ENCODE measurements around the gene P2RY14.

The P2RY14 gene

GRCh38 chr3:151299006-151299405, 20.7 kb upstream of the P2RY14 start:
- DNase-seq: no peak

- no peak for DNase-seq
Observed at GRCh38 chr3:151297429-151297828, 19.1 kb upstream of the P2RY14 start.

- DNase-seq: no peak
Observed at GRCh38 chr3:151296226-151296625, 17.9 kb upstream of the P2RY14 start.

GRCh38 chr3:151293127-151293526, 14.8 kb upstream of the P2RY14 start:
- DNase-seq: no peak

- DNase-seq: no peak
Observed at GRCh38 chr3:151290673-151291072, 12.3 kb upstream of the P2RY14 start.

GRCh38 chr3:151289445-151289844, 11.1 kb upstream of the P2RY14 start:
- no peak for DNase-seq

GRCh38 chr3:151285940-151286339, 7.6 kb upstream of the P2RY14 start:
- DNase-seq: no peak

- DNase-seq: no peak
Observed at GRCh38 chr3:151283907-151284461, 5.6 kb upstream of the P2RY14 start.

- DNase-seq: no peak
Observed at GRCh38 chr3:151283387-151283786, 5.0 kb upstream of the P2RY14 start.

GRCh38 chr3:151282921-151283320, 4.6 kb upstream of the P2RY14 start:
- peak; percentile 43 for DNase-seq

GRCh38 chr3:151281671-151282324, 3.5 kb upstream of the P2RY14 start:
- DNase-seq: no peak

GRCh38 chr3:151276687-151277042, 1.7 kb downstream of the P2RY14 start:
- DNase-seq: no peak

- DNase-seq: peak; percentile 23
Observed at GRCh38 chr3:151276038-151276686, 2.2 kb downstream of the P2RY14 start.

- no peak for DNase-seq
Observed at GRCh38 chr3:151275091-151275490, 3.3 kb downstream of the P2RY14 start.

GRCh38 chr3:151269631-151270030, 8.7 kb downstream of the P2RY14 start:
- no peak for DNase-seq

GRCh38 chr3:151268267-151269235, 9.8 kb downstream of the P2RY14 start:
- DNase-seq: no peak

GRCh38 chr3:151267066-151267465, 11.3 kb downstream of the P2RY14 start:
- no peak for DNase-seq

GRCh38 chr3:151265866-151266265, 12.5 kb downstream of the P2RY14 start:
- DNase-seq: no peak

GRCh38 chr3:151265166-151265565, 13.2 kb downstream of the P2RY14 start:
- DNase-seq: no peak

- no peak for DNase-seq
Observed at GRCh38 chr3:151264605-151265004, 13.7 kb downstream of the P2RY14 start.

GRCh38 chr3:151262871-151263525, 15.3 kb downstream of the P2RY14 start:
- DNase-seq: no peak

GRCh38 chr3:151259664-151260063, 18.7 kb downstream of the P2RY14 start:
- no peak for DNase-seq

GRCh38 chr3:151256749-151257148, 21.6 kb downstream of the P2RY14 start:
- DNase-seq: no peak

Measured in COR-L47 (cell line).